Liver (tissue), 3 donors: ENCODE results near the gene AGAP2.

Experiments used
- MAX ChIP-seq: IDR thresholded peaks from 2 replicates; pipeline ENCODE4 v1.6.1; 2016; ENCODE audit warnings: antibody characterized with exemption
- RAD21 ChIP-seq, 2 donors: IDR thresholded peaks; 2 replicates each; pipeline ENCODE4 v1.6.1; 2016; ENCODE audit warnings: antibody characterized with exemption in 2 of 2, mild to moderate bottlenecking in 2 of 2
- REST ChIP-seq: IDR thresholded peaks from 2 replicates; pipeline ENCODE4 v1.6.1; 2016; ENCODE audit warnings: antibody characterized with exemption, mild to moderate bottlenecking
- TAF1 ChIP-seq: conservative IDR thresholded peaks from 2 replicates; pipeline ENCODE4 v1.6.1; 2016; ENCODE audit warnings: antibody characterized with exemption, mild to moderate bottlenecking
- TF ChIP-seq, protein P1 (sequence below): fragments of 150-350 bp; IDR thresholded peaks from 2 replicates; pipeline ENCODE4 v1.5.1; 2017; ENCODE audit warnings: improper control_type of control experiment, low read depth, low read length; ENCODE audit not compliant: missing input control
- TF ChIP-seq, protein P2 (sequence below): IDR thresholded peaks from 2 replicates; pipeline ENCODE4 v1.6.1; 2016; ENCODE audit warnings: antibody characterized with exemption
- donor health status: healthy.
- donor health status: healthy.

GRCh38 chr12:57693317-57693658 is 45.3 kb downstream of the AGAP2 start:
- TF ChIP-seq, protein P1, sequence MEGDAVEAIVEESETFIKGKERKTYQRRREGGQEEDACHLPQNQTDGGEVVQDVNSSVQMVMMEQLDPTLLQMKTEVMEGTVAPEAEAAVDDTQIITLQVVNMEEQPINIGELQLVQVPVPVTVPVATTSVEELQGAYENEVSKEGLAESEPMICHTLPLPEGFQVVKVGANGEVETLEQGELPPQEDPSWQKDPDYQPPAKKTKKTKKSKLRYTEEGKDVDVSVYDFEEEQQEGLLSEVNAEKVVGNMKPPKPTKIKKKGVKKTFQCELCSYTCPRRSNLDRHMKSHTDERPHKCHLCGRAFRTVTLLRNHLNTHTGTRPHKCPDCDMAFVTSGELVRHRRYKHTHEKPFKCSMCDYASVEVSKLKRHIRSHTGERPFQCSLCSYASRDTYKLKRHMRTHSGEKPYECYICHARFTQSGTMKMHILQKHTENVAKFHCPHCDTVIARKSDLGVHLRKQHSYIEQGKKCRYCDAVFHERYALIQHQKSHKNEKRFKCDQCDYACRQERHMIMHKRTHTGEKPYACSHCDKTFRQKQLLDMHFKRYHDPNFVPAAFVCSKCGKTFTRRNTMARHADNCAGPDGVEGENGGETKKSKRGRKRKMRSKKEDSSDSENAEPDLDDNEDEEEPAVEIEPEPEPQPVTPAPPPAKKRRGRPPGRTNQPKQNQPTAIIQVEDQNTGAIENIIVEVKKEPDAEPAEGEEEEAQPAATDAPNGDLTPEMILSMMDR = no peak
- TF ChIP-seq RAD21 (IDR thresholded peaks at IDR 0.05) (no peak), REST (no peak), MAX (no peak), TAF1 (no peak)
- TF ChIP-seq, protein P2, sequence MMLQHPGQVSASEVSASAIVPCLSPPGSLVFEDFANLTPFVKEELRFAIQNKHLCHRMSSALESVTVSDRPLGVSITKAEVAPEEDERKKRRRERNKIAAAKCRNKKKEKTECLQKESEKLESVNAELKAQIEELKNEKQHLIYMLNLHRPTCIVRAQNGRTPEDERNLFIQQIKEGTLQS = no peak
